ENCODE measurements around the gene PJA1.

The PJA1 gene

GRCh38 chrX:69145714-69146113 is 19.5 kb downstream of the PJA1 start:
- H3K9me3 ChIP-seq (ENCODE audit: control insufficient read depth, low read length), result no peaks in the 10 kb centered on the region
- H3K4me1 ChIP-seq (ENCODE audit: control insufficient read depth, insufficient read depth, low read length, poor library complexity, severe bottlenecking), result no peaks in the 10 kb centered on the region
- no peak overlapping the region for H3K4me3 ChIP-seq (ENCODE audit: insufficient read depth, low read depth, low read length, poor library complexity, severe bottlenecking)
- no peak overlapping the region for H3K27ac ChIP-seq (ENCODE audit: insufficient read depth, low read length, poor library complexity, severe bottlenecking)
- H3K36me3 ChIP-seq (ENCODE audit: control insufficient read depth, insufficient read depth, low read length), result no peaks in the 10 kb centered on the region
- no peaks in the 10 kb centered on the region for H3K27me3 ChIP-seq (replicated peaks; ENCODE audit: control insufficient read depth, insufficient read depth, low read length, poor library complexity, severe bottlenecking)
- no peak for DNase-seq

- H3K36me3 ChIP-seq (ENCODE audit: control insufficient read depth, insufficient read depth, low read length), result no peaks in the 10 kb centered on the region
- no peaks in the 10 kb centered on the region for H3K4me1 ChIP-seq (ENCODE audit: control insufficient read depth, insufficient read depth, low read length, poor library complexity, severe bottlenecking)
- no peak overlapping the region for H3K4me3 ChIP-seq (ENCODE audit: insufficient read depth, low read depth, low read length, poor library complexity, severe bottlenecking)
- no peaks in the 10 kb centered on the region for H3K27me3 ChIP-seq (replicated peaks; ENCODE audit: control insufficient read depth, insufficient read depth, low read length, poor library complexity, severe bottlenecking)
- DNase-seq, result no peak
- no peak overlapping the region for H3K27ac ChIP-seq (ENCODE audit: insufficient read depth, low read length, poor library complexity, severe bottlenecking)
- H3K9me3 ChIP-seq (ENCODE audit: control insufficient read depth, low read length), result no peaks in the 10 kb centered on the region
Measured at GRCh38 chrX:69144838-69145680, 20.2 kb downstream of the PJA1 start.

- H3K27me3 ChIP-seq (replicated peaks; ENCODE audit: control insufficient read depth, insufficient read depth, low read length, poor library complexity, severe bottlenecking), result no peaks in the 10 kb centered on the region
- H3K4me1 ChIP-seq (ENCODE audit: control insufficient read depth, insufficient read depth, low read length, poor library complexity, severe bottlenecking), result no peaks in the 10 kb centered on the region
- H3K9me3 ChIP-seq (ENCODE audit: control insufficient read depth, low read length), result no peaks in the 10 kb centered on the region
- DNase-seq, result no peak
- no peaks in the 10 kb centered on the region for H3K36me3 ChIP-seq (ENCODE audit: control insufficient read depth, insufficient read depth, low read length)
- no peak overlapping the region for H3K4me3 ChIP-seq (ENCODE audit: insufficient read depth, low read depth, low read length, poor library complexity, severe bottlenecking)
- H3K27ac ChIP-seq (ENCODE audit: insufficient read depth, low read length, poor library complexity, severe bottlenecking), result no peak overlapping the region
Measured at GRCh38 chrX:69143530-69143929, 21.7 kb downstream of the PJA1 start.

- Histone ChIP-seq H3K27me3 (replicated peaks; ENCODE audit: control insufficient read depth, insufficient read depth, low read length, poor library complexity, severe bottlenecking) (no peaks in the 10 kb centered on the region), H3K4me3 (ENCODE audit: insufficient read depth, low read depth, low read length, poor library complexity, severe bottlenecking) (no peak overlapping the region), H3K36me3 (ENCODE audit: control insufficient read depth, insufficient read depth, low read length) (no peaks in the 10 kb centered on the region)
Measured at GRCh38 chrX:69142788-69143469, 22.3 kb downstream of the PJA1 start.

GRCh38 chrX:69140837-69141236 is 24.4 kb downstream of the PJA1 start:
- no peaks in the 10 kb centered on the region for H3K4me1 ChIP-seq (ENCODE audit: control insufficient read depth, insufficient read depth, low read length, poor library complexity, severe bottlenecking)
- no peak overlapping the region for H3K27ac ChIP-seq (ENCODE audit: insufficient read depth, low read length, poor library complexity, severe bottlenecking)
- H3K27me3 ChIP-seq (replicated peaks; ENCODE audit: control insufficient read depth, insufficient read depth, low read length, poor library complexity, severe bottlenecking), result no peaks in the 10 kb centered on the region
- no peak for DNase-seq
- no peaks in the 10 kb centered on the region for H3K36me3 ChIP-seq (ENCODE audit: control insufficient read depth, insufficient read depth, low read length)
- H3K9me3 ChIP-seq (ENCODE audit: control insufficient read depth, low read length), result no peaks in the 10 kb centered on the region
- H3K4me3 ChIP-seq (ENCODE audit: insufficient read depth, low read depth, low read length, poor library complexity, severe bottlenecking), result no peak overlapping the region

More at GRCh38 chrX:69142788-69143469, 22.3 kb downstream of the PJA1 start:
- Histone ChIP-seq H3K27ac (ENCODE audit: insufficient read depth, low read length, poor library complexity, severe bottlenecking) (no peak overlapping the region), H3K4me1 (ENCODE audit: control insufficient read depth, insufficient read depth, low read length, poor library complexity, severe bottlenecking) (no peaks in the 10 kb centered on the region), H3K9me3 (ENCODE audit: control insufficient read depth, low read length) (no peaks in the 10 kb centered on the region)
- no peak for DNase-seq

GRCh38 chrX:69139516-69139915 is 25.7 kb downstream of the PJA1 start:
- H3K4me3 ChIP-seq (ENCODE audit: insufficient read depth, low read depth, low read length, poor library complexity, severe bottlenecking), result no peak overlapping the region
- H3K4me1 ChIP-seq (ENCODE audit: control insufficient read depth, insufficient read depth, low read length, poor library complexity, severe bottlenecking), result no peaks in the 10 kb centered on the region
- H3K27me3 ChIP-seq (replicated peaks; ENCODE audit: control insufficient read depth, insufficient read depth, low read length, poor library complexity, severe bottlenecking), result no peaks in the 10 kb centered on the region
- H3K9me3 ChIP-seq (ENCODE audit: control insufficient read depth, low read length), result no peaks in the 10 kb centered on the region
- no peaks in the 10 kb centered on the region for H3K36me3 ChIP-seq (ENCODE audit: control insufficient read depth, insufficient read depth, low read length)
- DNase-seq, result no peak
- no peak overlapping the region for H3K27ac ChIP-seq (ENCODE audit: insufficient read depth, low read length, poor library complexity, severe bottlenecking)

- Histone ChIP-seq H3K36me3 (ENCODE audit: control insufficient read depth, insufficient read depth, low read length) (no peaks in the 10 kb centered on the region), H3K27ac (ENCODE audit: insufficient read depth, low read length, poor library complexity, severe bottlenecking) (no peak overlapping the region), H3K4me1 (ENCODE audit: control insufficient read depth, insufficient read depth, low read length, poor library complexity, severe bottlenecking) (no peaks in the 10 kb centered on the region), H3K9me3 (ENCODE audit: control insufficient read depth, low read length) (no peaks in the 10 kb centered on the region), H3K27me3 (replicated peaks; ENCODE audit: control insufficient read depth, insufficient read depth, low read length, poor library complexity, severe bottlenecking) (no peaks in the 10 kb centered on the region), H3K4me3 (ENCODE audit: insufficient read depth, low read depth, low read length, poor library complexity, severe bottlenecking) (no peak overlapping the region)
- DNase-seq, result no peak
Measured at GRCh38 chrX:69138512-69138911, 26.7 kb downstream of the PJA1 start.

- no peaks in the 10 kb centered on the region for H3K4me1 ChIP-seq (ENCODE audit: control insufficient read depth, insufficient read depth, low read length, poor library complexity, severe bottlenecking)
- no peak overlapping the region for H3K27ac ChIP-seq (ENCODE audit: insufficient read depth, low read length, poor library complexity, severe bottlenecking)
- DNase-seq, result no peak
- no peaks in the 10 kb centered on the region for H3K9me3 ChIP-seq (ENCODE audit: control insufficient read depth, low read length)
- H3K27me3 ChIP-seq (replicated peaks; ENCODE audit: control insufficient read depth, insufficient read depth, low read length, poor library complexity, severe bottlenecking), result no peaks in the 10 kb centered on the region
- no peak overlapping the region for H3K4me3 ChIP-seq (ENCODE audit: insufficient read depth, low read depth, low read length, poor library complexity, severe bottlenecking)
- H3K36me3 ChIP-seq (ENCODE audit: control insufficient read depth, insufficient read depth, low read length), result no peaks in the 10 kb centered on the region
Measured at GRCh38 chrX:69138118-69138390, 27.2 kb downstream of the PJA1 start.

GRCh38 chrX:69137371-69138117 is 27.7 kb downstream of the PJA1 start:
- Histone ChIP-seq H3K9me3 (ENCODE audit: control insufficient read depth, low read length) (no peaks in the 10 kb centered on the region), H3K4me1 (ENCODE audit: control insufficient read depth, insufficient read depth, low read length, poor library complexity, severe bottlenecking) (no peaks in the 10 kb centered on the region), H3K27ac (ENCODE audit: insufficient read depth, low read length, poor library complexity, severe bottlenecking) (no peak overlapping the region), H3K36me3 (ENCODE audit: control insufficient read depth, insufficient read depth, low read length) (no peaks in the 10 kb centered on the region), H3K4me3 (ENCODE audit: insufficient read depth, low read depth, low read length, poor library complexity, severe bottlenecking) (no peak overlapping the region), H3K27me3 (replicated peaks; ENCODE audit: control insufficient read depth, insufficient read depth, low read length, poor library complexity, severe bottlenecking) (no peaks in the 10 kb centered on the region)
- DNase-seq, result no peak

Measured in effector memory CD4-positive, alpha-beta T cell (primary cell).